Effector CD8-positive, alpha-beta T cell (primary cell): Measurements from ENCODE around the gene HEXD.

Experiments used
- DNase-seq: peaks from one replicate; lab custom pipeline; 2025; lab: John Stamatoyannopoulos, UW

HEXD gene

DNA sequence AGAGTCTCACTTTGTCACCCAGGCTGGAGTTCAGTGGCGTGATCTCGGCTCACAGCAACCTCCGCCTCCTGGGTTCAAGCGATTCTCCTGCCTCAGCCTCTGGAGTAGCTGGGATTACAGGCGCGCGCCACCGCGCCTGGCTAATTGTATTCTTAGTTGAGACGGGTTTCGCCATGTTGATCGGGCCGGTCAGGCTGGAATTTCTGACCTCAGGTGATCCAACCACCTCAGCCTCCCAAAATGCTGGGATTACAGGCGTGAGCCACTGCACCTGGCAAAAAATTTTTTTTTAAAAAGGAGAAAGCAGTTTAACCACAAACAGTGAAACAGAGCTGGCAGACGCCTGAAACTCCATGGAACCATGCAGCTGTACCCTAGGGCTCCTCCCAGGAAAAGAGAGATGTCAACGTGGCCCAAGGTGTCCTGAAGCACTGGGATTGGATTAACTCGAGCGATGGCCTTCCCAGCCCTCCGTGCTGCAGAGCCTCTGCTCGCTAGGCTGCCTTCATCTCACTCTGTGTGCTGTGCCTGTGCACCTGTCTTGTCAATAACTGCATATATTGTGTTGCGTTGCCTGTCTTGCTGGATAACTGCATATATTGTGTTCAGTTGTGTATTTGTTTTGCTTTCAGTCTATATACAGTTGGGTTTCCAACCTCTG lies 71.8 kb downstream of the HEXD start:
- no peak for DNase-seq

DNA sequence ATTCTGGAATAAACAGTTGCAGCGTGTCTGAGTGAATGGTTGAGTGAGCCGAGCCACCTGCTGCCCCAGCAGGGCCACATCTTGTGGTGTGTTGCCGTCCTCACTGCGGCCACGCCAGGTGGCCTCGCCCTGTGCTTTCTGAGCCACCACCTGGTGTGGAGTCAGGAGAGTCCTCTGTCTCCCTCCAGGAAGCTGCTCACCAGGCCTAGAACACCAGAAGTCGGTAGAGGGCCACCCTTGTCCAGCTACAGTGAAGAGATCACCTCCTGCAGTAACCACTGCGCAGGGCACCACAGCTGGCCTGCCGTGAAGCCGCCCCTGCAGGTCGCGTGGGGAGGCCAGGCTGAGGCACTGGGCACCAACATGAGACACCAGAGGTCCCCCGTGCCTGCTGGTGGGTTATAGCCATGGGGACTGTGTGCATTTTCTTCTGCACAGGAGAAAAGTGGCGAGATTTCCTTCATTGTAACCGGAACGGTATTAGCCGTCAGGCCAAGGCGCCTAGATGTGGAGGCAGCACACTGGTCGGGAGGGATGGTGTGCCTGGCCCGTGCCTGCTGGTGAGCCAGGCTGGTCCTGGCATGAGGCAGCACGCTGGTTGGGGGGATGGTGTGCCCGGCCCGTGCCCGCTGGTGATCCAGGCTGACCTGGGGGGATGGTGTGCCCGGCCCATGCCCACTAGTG lies 72.5 kb downstream of the HEXD start:
- no peak for DNase-seq

DNA sequence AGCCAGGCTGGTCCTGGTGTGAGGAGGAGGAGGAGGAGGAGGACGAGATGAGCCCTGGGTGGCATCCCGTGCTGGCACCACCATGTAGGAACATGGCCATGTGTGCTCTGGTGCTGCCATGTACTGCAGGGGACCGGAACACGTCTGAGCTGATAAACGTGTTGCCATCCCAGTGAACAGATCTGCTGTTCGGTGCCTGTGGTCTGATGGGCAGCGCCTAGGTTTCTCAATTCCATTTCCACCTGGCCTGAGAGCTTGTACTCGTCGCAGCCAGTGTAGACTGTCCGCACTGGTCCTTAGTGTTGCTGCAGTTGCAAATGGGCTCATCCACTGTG lies 73.0 kb downstream of the HEXD start:
- DNase-seq = no peak

DNA sequence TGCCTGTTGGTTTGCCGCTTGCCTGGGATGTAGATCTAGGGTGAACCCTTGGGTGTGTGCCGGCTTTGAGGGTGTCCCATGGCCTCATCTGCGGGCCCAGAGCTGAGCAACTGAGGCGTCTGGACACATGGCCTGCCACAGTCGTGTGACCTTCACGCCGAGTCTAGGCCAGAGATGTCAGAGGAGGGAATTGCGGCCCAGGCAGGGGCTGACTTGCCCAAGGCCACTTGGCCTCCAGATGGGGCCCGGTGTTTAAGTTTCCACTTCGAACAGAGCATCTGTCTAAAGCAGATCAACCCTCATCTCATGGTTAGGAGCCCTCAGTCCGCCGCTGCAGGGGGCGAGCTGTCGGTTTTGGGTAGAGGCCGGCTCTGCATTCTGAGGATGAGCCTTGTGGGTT lies 73.4 kb downstream of the HEXD start:
- no peak for DNase-seq
